Upper lobe of right lung (tissue), 1 donor: ENCODE data around the gene CERKL. TPM values are rescaled to one million over a fixed set of nuclear protein-coding genes. Genes with fewer than 3 reads are reported as not detected.
A peak's percentile ranks its signal among the peaks of the same experiment; 100 is the strongest.

Source experiments
- ATAC-seq: fragments of 200-7000 bp; cut with Tn5 transposase; one replicate; pipeline ENCODE4 v1.9.1; 2020; ENCODE audit warnings: mild to moderate bottlenecking, moderate library complexity
- DNase-seq: peaks from one replicate; pipeline ENCODE4 v3.0.0-alpha.2; 2020
- H3K27ac ChIP-seq: fragments of 200-600 bp; one replicate; pipeline ENCODE4 v1.8.0; 2022
- H3K27me3 ChIP-seq: fragments of 200-600 bp; one replicate; pipeline ENCODE4 v1.8.0; 2022; ENCODE audit warnings: mild to moderate bottlenecking
- H3K36me3 ChIP-seq: fragments of 200-600 bp; one replicate; pipeline ENCODE4 v1.8.0; 2022
- H3K4me1 ChIP-seq: fragments of 200-600 bp; one replicate; pipeline ENCODE4 v1.8.0; 2022
- H3K4me3 ChIP-seq: fragments of 200-600 bp; one replicate; pipeline ENCODE4 v1.8.0; 2022; ENCODE audit warnings: mild to moderate bottlenecking
- H3K9me3 ChIP-seq: fragments of 200-600 bp; one replicate; pipeline ENCODE4 v1.8.0; 2022
- intact Hi-C: fragments of 100-400 bp; cut with DNase I; formaldehyde crosslinking; loops from one replicate; pipeline ENCODE4 v1.11.0; 2022
- total RNA-seq: library from RNA; stranded (reverse); fragmentation: NEBNext Ultra II Directional; extraction: Animal tissue kit (Norgen Biotek cat#: 25700); gene quantifications from one replicate; pipeline ENCODE4 v1.2.1, GENCODE V29; 2021
- TF ChIP-seq, protein P1 (sequence below): fragments of 200-600 bp; IDR thresholded peaks from one replicate; pipeline ENCODE4 v1.8.0; 2022; ENCODE audit warnings: antibody characterized with exemption
- donor health status: DM: no; HTN: yes; CAD: no; lungs with severe emphysema.

The CERKL gene
- total RNA-seq, 1 donor from 2014 or later, result 0.29 TPM

DNA sequence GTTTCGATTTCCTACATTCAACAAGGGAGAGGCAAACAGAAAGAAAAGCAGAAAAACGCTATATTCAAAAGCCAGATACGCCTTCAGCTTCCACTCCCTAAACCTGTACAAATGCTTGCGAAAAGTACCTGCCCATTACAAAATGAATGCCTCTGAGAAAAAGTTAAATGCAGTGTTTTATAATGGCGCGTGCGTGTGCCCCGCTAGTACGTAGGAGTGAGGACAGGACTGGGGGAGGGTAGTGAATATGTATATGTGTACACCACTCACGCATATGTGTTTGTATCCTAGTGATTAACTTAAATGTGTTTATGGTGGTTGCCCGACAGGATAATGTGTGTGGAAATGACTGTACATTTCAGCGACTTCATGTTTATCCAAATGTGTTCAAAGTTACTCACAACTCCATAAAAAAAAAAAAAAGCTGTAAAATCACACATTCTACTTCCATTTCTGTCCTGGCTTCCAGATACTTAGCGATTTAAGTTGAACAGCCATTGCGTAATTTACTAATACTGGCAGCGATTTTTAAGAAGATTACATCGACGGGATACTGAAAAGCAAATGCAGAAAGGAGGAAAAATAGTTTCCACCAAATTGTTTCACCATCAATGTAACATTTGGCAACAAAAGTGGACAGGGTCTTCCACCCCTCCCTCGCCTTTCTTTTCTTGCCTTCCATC, 22.1 kb upstream of the CERKL start:
- H3K27me3 ChIP-seq, result peaks cover 83% of the 10 kb centered on the region
- H3K36me3 ChIP-seq, result no peaks in the 10 kb centered on the region
- peaks cover 6% of the 10 kb centered on the region for H3K4me1 ChIP-seq
- TF ChIP-seq, protein P1, sequence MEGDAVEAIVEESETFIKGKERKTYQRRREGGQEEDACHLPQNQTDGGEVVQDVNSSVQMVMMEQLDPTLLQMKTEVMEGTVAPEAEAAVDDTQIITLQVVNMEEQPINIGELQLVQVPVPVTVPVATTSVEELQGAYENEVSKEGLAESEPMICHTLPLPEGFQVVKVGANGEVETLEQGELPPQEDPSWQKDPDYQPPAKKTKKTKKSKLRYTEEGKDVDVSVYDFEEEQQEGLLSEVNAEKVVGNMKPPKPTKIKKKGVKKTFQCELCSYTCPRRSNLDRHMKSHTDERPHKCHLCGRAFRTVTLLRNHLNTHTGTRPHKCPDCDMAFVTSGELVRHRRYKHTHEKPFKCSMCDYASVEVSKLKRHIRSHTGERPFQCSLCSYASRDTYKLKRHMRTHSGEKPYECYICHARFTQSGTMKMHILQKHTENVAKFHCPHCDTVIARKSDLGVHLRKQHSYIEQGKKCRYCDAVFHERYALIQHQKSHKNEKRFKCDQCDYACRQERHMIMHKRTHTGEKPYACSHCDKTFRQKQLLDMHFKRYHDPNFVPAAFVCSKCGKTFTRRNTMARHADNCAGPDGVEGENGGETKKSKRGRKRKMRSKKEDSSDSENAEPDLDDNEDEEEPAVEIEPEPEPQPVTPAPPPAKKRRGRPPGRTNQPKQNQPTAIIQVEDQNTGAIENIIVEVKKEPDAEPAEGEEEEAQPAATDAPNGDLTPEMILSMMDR, result no peak
- intact Hi-C loops, result no loop called here
- DNase-seq (no peak), ATAC-seq (no peak)
- H3K4me3 ChIP-seq, result no peak overlapping the region
- H3K27ac ChIP-seq, result no peak overlapping the region
- no peaks in the 10 kb centered on the region for H3K9me3 ChIP-seq

DNA sequence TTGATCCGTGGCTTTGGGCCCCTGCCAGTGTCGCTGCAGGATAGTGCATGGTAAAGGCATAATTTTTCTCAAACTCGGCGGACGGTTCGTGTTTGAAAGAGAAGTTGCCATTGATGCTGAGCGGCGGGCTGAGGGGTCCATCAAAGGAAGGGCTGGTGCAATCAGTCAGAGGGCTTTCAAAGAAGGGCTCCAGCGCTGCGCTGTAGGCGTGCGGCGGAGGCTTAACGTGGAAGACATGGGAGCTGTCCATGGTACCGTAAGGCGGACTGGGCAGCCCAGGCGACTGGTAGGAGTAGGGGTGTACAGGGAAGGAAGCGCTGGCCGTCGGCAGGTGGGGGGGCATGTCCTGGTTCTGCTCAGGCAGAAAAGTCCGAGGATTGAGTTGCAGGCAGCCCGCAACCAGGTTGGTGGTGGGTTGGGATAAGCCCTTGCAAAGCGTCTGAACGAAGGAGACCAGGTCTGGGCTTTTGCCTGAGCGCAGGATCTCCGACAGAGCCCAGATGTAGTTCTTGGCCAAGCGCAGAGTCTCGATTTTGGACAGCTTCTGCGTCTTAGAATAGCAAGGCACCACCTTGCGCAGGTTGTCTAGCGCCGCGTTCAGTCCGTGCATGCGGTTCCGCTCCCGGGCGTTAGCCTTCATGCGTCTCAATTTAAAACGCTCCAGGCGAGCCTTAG, 21.1 kb upstream of the CERKL start:
- no peaks in the 10 kb centered on the region for H3K9me3 ChIP-seq
- H3K4me1 ChIP-seq, result peaks cover 6% of the 10 kb centered on the region
- H3K36me3 ChIP-seq, result no peaks in the 10 kb centered on the region
- intact Hi-C loops, result no loop called here
- ATAC-seq (peak; percentile 92), DNase-seq (peak; percentile 80)
- H3K27me3 ChIP-seq, result peaks cover 74% of the 10 kb centered on the region
- no peak overlapping the region for H3K27ac ChIP-seq
- H3K4me3 ChIP-seq, result no peak overlapping the region
- TF ChIP-seq, protein P1, result no peak

DNA sequence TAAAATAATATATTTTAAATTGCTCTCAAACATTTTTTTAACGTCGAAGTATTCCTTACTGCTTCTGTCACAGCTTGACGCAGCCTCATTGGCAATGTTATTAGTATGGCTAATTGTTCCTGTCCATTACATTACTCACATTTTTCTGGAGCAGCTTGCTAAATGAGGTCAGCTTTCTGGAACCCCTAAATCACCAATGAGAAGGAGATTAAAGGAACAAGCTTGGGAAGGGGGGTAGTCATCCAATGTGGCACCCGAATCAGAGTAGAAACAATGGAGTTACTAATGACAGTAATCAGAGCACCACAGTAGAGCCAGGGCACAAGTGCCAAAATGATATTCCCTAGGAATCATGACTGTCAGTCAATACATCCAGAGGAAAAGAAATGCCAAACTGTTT, 18.3 kb upstream of the CERKL start:
- intact Hi-C loops, result no loop called here
- no peaks in the 10 kb centered on the region for H3K36me3 ChIP-seq
- no peak overlapping the region for H3K4me3 ChIP-seq
- DNase-seq (no peak), ATAC-seq (no peak)
- peaks cover 46% of the 10 kb centered on the region for H3K27me3 ChIP-seq
- no peaks in the 10 kb centered on the region for H3K9me3 ChIP-seq
- TF ChIP-seq, protein P1, result no peak
- H3K4me1 ChIP-seq, result no peaks in the 10 kb centered on the region
- H3K27ac ChIP-seq, result no peak overlapping the region

DNA sequence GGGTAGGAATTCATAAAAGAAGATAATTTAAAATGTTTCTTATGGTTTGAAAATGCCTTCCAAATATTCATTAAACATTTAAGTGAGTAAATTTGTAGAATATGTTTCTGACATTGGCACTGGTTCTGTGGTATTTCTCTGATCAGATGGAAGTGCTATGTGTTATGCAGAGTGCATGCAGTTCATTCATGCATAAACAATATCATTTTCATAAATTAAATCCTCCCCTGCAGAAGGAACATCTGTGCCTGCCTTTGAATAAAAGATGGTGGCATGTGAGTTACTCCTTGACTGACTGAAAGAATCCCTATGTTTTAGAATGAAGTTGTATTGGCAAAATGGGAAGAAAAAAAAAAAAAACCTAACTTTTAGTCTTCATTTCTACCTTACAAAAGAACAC, 17.6 kb upstream of the CERKL start:
- ATAC-seq, result no peak
- TF ChIP-seq, protein P1, result no peak
- Histone ChIP-seq H3K27me3 (peaks cover 38% of the 10 kb centered on the region), H3K4me1 (no peaks in the 10 kb centered on the region), H3K36me3 (no peaks in the 10 kb centered on the region), H3K27ac (no peak overlapping the region), H3K4me3 (no peak overlapping the region), H3K9me3 (no peaks in the 10 kb centered on the region)
- intact Hi-C loops, result no loop called here
- DNase-seq, result no peak

DNA sequence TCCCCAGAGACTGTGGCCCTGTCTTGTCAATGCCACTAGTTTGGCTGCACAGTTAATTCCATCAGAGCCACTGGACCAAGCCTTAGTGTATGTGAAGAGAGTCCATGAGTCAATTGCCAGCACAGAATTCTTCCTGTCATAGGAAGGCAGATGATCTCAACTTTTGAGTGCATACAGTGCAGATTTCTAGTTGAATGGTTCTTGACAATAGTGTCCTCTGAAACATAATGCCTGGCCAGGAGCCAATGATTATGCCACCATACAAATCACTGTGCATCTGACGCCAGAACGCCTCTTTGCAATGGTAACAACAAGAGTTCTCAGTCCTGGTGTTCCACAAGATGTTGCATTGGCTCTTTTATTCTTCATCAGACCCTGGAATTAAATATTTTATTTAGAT, 16.3 kb upstream of the CERKL start:
- ATAC-seq (no peak), DNase-seq (no peak)
- H3K4me3 ChIP-seq, result no peak overlapping the region
- H3K36me3 ChIP-seq, result no peaks in the 10 kb centered on the region
- TF ChIP-seq, protein P1, result no peak
- H3K27me3 ChIP-seq, result peaks cover 31% of the 10 kb centered on the region
- no peak overlapping the region for H3K27ac ChIP-seq
- intact Hi-C loops, result no loop called here
- H3K9me3 ChIP-seq, result no peaks in the 10 kb centered on the region
- no peaks in the 10 kb centered on the region for H3K4me1 ChIP-seq
